Ovary (tissue), 3 donors: Measurements from ENCODE around the gene FIG4.

ENCODE experiments used
- CTCF ChIP-seq, 3 donors: fragments of 450-650 bp in 2 of 3; fragments of 200-600 bp in 1 of 3; IDR thresholded peaks; one replicate each; pipeline versions ENCODE4 v1.5.1 to v1.8.0; 2016 to 2022; ENCODE audit warnings: antibody characterized with exemption in 3 of 3, mild to moderate bottlenecking in 1 of 3
- EP300 ChIP-seq: sonication (generic); formaldehyde crosslinking; IDR thresholded peaks from one replicate; pipeline ENCODE4 v1.6.1; 2017; ENCODE audit warnings: antibody characterized with exemption
- POLR2A ChIP-seq: fragments of 450-650 bp; IDR thresholded peaks from one replicate; pipeline ENCODE4 v1.6.1; 2017; ENCODE audit warnings: antibody characterized with exemption, mild to moderate bottlenecking, moderate library complexity
- donor health status: DM: no; HTN: no; CAD: no.

GRCh38 chr6:109687271-109687761 is 3.8 kb upstream of the FIG4 start:
- TF ChIP-seq POLR2A (no peak), CTCF (IDR thresholded peaks at IDR 0.05) (no peak), EP300 (no peak)
